Fibroblast of lung (primary cell): ENCODE measurements around the gene RELA.

ENCODE experiments used
- EZH2 ChIP-seq: IDR thresholded peaks from 2 replicates; pipeline ENCODE4 v1.5.1; 2012; ENCODE audit warnings: low read length, control low read depth, mild to moderate bottlenecking; ENCODE audit errors: missing control alignments
- TF ChIP-seq, protein P1 (sequence below), 2 donors: IDR thresholded peaks in 1 of 2; conservative IDR thresholded peaks in 1 of 2; 1 replicate in 1 of 2; 2 replicates in 1 of 2; pipeline ENCODE4 v1.5.1; 2011 to 2012; ENCODE audit warnings: low read length in 2 of 2, control low read depth in 1 of 2, inconsistent platforms in 1 of 2, low read depth in 1 of 2, mild to moderate bottlenecking in 1 of 2

DNA sequence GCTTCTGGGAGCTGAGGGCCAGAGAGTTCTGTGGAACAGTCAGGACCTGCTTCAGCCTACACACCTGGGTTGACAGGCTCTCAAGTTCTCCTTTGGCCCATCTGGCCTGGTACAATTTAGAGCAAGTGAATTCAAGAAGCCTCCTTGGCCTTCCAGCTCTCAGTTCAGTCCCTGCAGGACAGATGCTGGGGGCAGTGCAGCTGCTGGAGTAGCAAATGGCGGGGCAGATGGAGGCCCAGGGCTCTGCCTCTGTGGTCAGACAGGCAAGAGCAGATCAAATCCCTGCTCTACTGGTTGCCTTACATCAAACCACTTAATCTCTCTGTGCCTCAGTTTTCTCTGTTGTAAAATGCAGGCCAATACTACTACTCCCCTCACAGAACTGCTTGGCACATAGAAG, 58.5 kb downstream of the RELA start:
- TF ChIP-seq, protein P1, sequence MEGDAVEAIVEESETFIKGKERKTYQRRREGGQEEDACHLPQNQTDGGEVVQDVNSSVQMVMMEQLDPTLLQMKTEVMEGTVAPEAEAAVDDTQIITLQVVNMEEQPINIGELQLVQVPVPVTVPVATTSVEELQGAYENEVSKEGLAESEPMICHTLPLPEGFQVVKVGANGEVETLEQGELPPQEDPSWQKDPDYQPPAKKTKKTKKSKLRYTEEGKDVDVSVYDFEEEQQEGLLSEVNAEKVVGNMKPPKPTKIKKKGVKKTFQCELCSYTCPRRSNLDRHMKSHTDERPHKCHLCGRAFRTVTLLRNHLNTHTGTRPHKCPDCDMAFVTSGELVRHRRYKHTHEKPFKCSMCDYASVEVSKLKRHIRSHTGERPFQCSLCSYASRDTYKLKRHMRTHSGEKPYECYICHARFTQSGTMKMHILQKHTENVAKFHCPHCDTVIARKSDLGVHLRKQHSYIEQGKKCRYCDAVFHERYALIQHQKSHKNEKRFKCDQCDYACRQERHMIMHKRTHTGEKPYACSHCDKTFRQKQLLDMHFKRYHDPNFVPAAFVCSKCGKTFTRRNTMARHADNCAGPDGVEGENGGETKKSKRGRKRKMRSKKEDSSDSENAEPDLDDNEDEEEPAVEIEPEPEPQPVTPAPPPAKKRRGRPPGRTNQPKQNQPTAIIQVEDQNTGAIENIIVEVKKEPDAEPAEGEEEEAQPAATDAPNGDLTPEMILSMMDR (conservative IDR thresholded peaks at IDR 0.05 in 1 of 2, IDR thresholded peaks at IDR 0.05 in 1 of 2; ENCODE audit: low read depth in 1 of 2, low read length in 2 of 2), result no peak
- no peak for TF ChIP-seq EZH2
